GM20431 (cell line): ENCODE data around the gene MAPK13.

Experiments used
- in situ Hi-C: fragments of 300-500 bp; cut with MseI, MboI; formaldehyde crosslinking; loops from one replicate; pipeline ENCODE4 v1.15.0; 2020; ENCODE audit warnings: low sequenced_read_pairs; ENCODE audit not compliant: unreplicated experiment

Gene MAPK13

GRCh38 chr6:36142971-36143838 is 12.9 kb downstream of the MAPK13 start:
- in situ Hi-C loops, result no loop called here

GRCh38 chr6:36145495-36145894 is 15.2 kb downstream of the MAPK13 start:
- in situ Hi-C loops, result no loop called here

GRCh38 chr6:36147294-36147693 is 17.0 kb downstream of the MAPK13 start:
- in situ Hi-C loops, result no loop called here

DNA sequence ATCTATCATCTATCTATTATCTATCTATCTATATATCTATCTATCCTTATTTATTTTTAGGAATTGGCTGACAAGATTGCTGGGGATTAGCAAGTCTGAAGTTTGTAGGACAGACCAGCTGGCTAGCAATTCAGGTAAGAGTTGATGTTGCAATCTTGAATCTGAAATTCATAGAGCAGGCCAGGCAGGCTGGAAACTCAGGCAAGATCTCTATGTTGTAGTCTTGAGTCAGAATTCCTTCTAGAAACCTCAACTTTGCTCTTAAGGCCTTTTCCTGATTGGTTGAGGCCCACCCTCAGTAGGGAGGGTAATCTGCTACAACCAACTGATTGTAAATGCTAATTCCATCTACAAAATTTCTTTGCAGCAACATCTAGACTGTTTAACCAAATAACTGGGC is 19.2 kb downstream of the MAPK13 start:
- in situ Hi-C loops, result no loop called here

- in situ Hi-C loops, result no loop called here
Observed at GRCh38 chr6:36150283-36150682, 20.0 kb downstream of the MAPK13 start.

GRCh38 chr6:36154286-36154685 is 24.0 kb downstream of the MAPK13 start:
- in situ Hi-C loops, result no loop called here

- in situ Hi-C loops, result no loop called here
Observed at GRCh38 chr6:36155662-36156061, 25.3 kb downstream of the MAPK13 start.

- in situ Hi-C loops, result no loop called here
Observed at GRCh38 chr6:36160147-36160760, 29.9 kb downstream of the MAPK13 start.

GRCh38 chr6:36169023-36170007 is 39.0 kb downstream of the MAPK13 start:
- in situ Hi-C loops, result no loop called here

DNA sequence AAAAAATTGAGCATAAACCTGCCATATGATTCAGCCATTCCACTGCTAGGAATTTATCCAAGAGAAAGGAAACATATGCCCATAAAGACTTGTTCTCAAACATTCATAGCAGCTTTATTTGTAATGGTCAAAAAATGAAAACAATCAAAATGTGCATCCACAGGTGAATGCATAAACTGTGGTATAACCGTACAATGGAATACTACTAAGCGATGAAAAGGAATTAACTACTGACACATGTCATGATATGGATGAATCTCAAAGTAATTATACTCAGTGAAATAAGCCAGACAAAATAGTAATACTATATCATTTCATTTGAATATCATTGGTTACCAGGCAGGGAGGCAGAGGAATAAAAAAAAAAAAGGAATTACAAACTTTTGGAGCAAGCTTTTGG is 40.4 kb downstream of the MAPK13 start:
- in situ Hi-C loops, result no loop called here

DNA sequence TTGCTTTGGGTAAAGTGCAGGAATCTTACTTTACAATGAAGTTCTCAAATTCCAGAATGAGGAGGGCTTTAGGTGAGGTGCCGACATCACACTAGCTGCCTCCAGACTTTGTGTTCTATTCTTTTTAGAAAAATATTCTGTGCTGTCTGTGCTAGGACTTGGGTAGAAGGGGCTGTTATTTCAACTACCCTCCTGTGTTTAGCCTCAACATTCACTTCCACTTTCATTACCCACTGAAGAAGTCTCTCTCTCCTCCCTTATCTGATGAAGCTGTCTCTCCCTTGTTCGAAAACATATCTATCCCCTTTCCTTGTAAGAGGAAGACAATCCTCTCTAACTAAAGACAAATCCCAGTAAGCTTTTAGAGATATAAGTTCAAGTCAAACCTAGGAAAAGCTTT is 41.3 kb downstream of the MAPK13 start:
- in situ Hi-C loops, result no loop called here

DNA sequence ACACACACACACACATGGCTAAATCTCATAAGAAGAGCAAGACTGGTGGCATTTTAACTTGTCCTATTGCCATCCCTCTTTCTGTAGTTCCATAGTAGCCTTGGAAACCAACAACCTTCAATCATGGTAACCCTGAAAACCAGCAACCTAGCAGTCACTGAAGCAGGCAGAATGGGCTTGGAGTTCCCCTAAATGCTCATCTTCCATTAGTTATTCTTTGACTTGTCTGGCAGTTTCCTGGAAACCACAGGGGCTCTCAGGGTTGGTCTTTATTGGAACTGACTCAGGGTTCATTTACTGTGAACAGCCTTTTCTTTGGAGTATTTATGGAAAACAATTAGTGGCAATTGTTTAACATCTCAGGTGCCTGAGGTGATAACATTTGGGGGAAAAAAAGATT is 46.9 kb downstream of the MAPK13 start:
- in situ Hi-C loops, result no loop called here

DNA sequence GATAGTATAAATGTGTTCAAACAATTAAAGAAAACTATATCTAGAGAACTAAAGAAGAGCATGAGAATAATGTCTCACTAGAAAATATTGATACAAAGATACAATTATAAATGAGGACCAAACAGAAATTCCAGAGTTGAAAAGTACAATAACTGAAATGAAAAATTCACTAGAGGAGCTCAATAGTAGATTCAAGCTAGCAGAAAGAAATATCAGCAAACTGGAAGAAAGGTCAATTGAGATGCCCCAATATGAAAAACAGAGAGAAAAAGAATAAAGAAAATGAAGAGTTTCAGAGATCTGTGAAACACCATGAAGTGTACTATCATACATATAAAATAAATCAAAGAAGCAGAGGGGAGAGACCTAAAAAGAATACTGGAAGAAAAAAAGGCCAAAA is 48.2 kb downstream of the MAPK13 start:
- in situ Hi-C loops, result no loop called here

DNA sequence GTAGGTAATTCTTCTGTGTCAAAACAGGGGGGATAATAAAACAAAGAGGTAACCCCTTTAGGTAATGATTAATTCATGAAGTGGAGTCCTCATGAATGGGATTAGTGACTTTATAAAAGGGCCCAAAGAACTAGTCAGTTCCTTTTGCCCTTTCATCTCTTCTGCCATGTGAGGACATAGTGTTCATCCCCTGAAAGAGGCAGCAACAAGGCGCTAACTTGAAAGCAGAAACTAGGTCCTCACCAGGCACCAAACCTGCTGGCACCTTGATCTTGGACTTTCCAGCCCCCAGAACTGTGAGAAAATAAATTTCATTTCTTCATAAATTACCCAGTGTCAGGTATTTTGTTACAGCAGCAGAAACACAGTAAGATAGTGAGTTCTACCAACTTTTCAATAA is 49.8 kb downstream of the MAPK13 start:
- in situ Hi-C loops, result no loop called here

DNA sequence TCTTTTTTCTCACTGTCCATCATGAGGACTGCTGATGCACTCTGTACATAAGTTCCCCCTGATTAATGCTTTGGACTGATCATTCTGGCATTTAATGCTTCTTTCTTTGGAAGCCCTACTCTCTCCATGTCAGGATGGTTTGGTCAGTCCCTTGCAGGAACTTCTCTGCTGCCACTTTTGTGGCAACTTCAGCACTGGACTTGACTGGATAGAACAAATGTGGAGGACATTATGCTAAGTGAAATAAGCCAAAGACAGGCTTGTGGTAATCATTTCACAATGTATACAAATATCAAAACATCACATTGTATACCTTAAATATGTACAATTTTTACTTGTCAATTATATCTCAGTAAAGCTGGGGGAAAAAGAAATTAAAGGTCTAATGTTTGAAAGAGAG is 54.0 kb downstream of the MAPK13 start:
- in situ Hi-C loops, result no loop called here

- in situ Hi-C loops, result no loop called here
Observed at GRCh38 chr6:36186199-36186598, 55.9 kb downstream of the MAPK13 start.

- in situ Hi-C loops, result no loop called here
Observed at GRCh38 chr6:36187446-36187845, 57.1 kb downstream of the MAPK13 start.
